NCI-H2081 treated with DMSO at 0.1 percent for 48 hours (cell line): Measurements from ENCODE around the gene SPTY2D1.

Experiments
- DNase-seq: peaks from one replicate; lab custom pipeline; 2025; lab: John Stamatoyannopoulos, UW

The SPTY2D1 gene

GRCh38 chr11:18564149-18564548 lies 70.0 kb downstream of the SPTY2D1 start:
- no peak for DNase-seq

- no peak for DNase-seq
Measured at GRCh38 chr11:18563090-18563730, 70.9 kb downstream of the SPTY2D1 start.
